Thyroid gland (tissue), 4 donors: ENCODE data around the gene ZNF594. TPM values are rescaled to one million over a fixed set of nuclear protein-coding genes. Genes with fewer than 3 reads are reported as not detected.
"Not testable (repeated sequence)": the region's sequence is repeated elsewhere in the genome, so short reads cannot be mapped to it uniquely, and the experiment has no call there.

Experiments
- DNase-seq, 2 donors: peaks; one replicate each; pipeline ENCODE4 v3.0.0-alpha.2; 2019
- H3K27ac ChIP-seq, 3 donors: fragments of 200-600 bp; sonication (generic); 1 replicate in 2 of 3; 2 replicates in 1 of 3; pipeline ENCODE4 v1.5.1; 2016 to 2019; ENCODE audit warnings: mild to moderate bottlenecking in 1 of 3, moderate library complexity in 1 of 3
- H3K27me3 ChIP-seq: fragments of 200-600 bp; sonication (generic); one replicate; pipeline ENCODE4 v1.5.1; 2019
- H3K36me3 ChIP-seq, 2 donors: fragments of 200-600 bp; sonication (generic); one replicate each; pipeline ENCODE4 v1.5.1; 2016 to 2019
- H3K4me1 ChIP-seq, 2 donors: fragments of 200-600 bp; sonication (generic); one replicate each; pipeline ENCODE4 v1.5.1; 2017 to 2019
- H3K4me3 ChIP-seq, 3 donors: fragments of 200-600 bp; sonication (generic); replicated peaks in 1 of 3; 1 replicate in 2 of 3; 2 replicates in 1 of 3; pipeline ENCODE4 v1.5.1; 2016; ENCODE audit warnings: mild to moderate bottlenecking in 1 of 3
- H3K9me3 ChIP-seq: fragments of 200-600 bp; sonication (generic); one replicate; pipeline ENCODE4 v1.5.1; 2017
- CTCF ChIP-seq, 6 experiments: fragments of 200-600 bp in 3 of 6; fragments of 450-650 bp in 3 of 6; sonication (generic) in 3 of 6; IDR thresholded peaks; one replicate each; pipeline ENCODE4 v1.5.1; 2016 to 2019; ENCODE audit warnings: antibody characterized with exemption in 6 of 6, mild to moderate bottlenecking in 2 of 6, inconsistent platforms in 1 of 6, moderate library complexity in 1 of 6
- POLR2A ChIP-seq, 2 donors: fragments of 450-650 bp; IDR thresholded peaks; one replicate each; pipeline ENCODE4 v1.6.1; 2017; ENCODE audit warnings: antibody characterized with exemption in 2 of 2, mild to moderate bottlenecking in 2 of 2, moderate library complexity in 1 of 2
- WGBS, 2 donors: methylation state at CpG; one replicate each; pipeline ENCODE4 v1.1.5; 2017; 5-methylcytosine and 5-hydroxymethylcytosine counted together
- intact Hi-C: fragments of 100-400 bp; cut with DNase I; formaldehyde crosslinking; loops from one replicate; pipeline ENCODE4 v1.15.1; 2023
- total RNA-seq, 4 donors: library from RNA; depleted of rRNA; stranded (reverse); fragments of >200 nt; gene quantifications; one replicate each; pipeline ENCODE4 v1.2.3, GENCODE V29; 2016

The ZNF594 gene
- total RNA-seq, 4 donors from 2014 or later = 12.9 to 29.0 (median 24.2) TPM

GRCh38 chr17:5131146-5131715 lies 60.4 kb downstream of the ZNF594 start:
- no peaks in the 10 kb centered on the region for H3K27me3 ChIP-seq
- TF ChIP-seq CTCF (IDR thresholded peaks at IDR 0.05) = no peak
- TF ChIP-seq POLR2A (IDR thresholded peaks at IDR 0.05) = no peak
- intact Hi-C loops = no loop called here
- no peaks in the 10 kb centered on the region for H3K36me3 ChIP-seq
- no peak overlapping the region for H3K27ac ChIP-seq
- no peak overlapping the region for H3K4me3 ChIP-seq
- no peaks in the 10 kb centered on the region for H3K4me1 ChIP-seq
- H3K9me3 ChIP-seq = no peaks in the 10 kb centered on the region
- DNase-seq = no peak
- 87 to 89% methylated on average over 7 of the region's 7 CpGs for WGBS, 2 donors

GRCh38 chr17:5130687-5131086 lies 61.0 kb downstream of the ZNF594 start:
- H3K36me3 ChIP-seq, H3K4me3 ChIP-seq, DNase-seq, intact Hi-C loops, H3K27me3 ChIP-seq, H3K9me3 ChIP-seq, H3K4me1 ChIP-seq, H3K27ac ChIP-seq: not testable (repeated sequence)
- 90 to 96% methylated on average over 4 to 5 of the region's 5 CpGs for WGBS, 2 donors

- WGBS, 2 donors = 90 to 97% methylated on average over 8 to 10 of the region's 10 CpGs
- intact Hi-C loops, H3K4me1 ChIP-seq, H3K9me3 ChIP-seq, H3K36me3 ChIP-seq, DNase-seq, H3K4me3 ChIP-seq, H3K27ac ChIP-seq, H3K27me3 ChIP-seq: not testable (repeated sequence)
Observed at GRCh38 chr17:5130261-5130660, 61.4 kb downstream of the ZNF594 start.

- H3K4me3 ChIP-seq, H3K27me3 ChIP-seq, H3K4me1 ChIP-seq, H3K9me3 ChIP-seq, DNase-seq, H3K36me3 ChIP-seq, H3K27ac ChIP-seq, intact Hi-C loops: not testable (repeated sequence)
- WGBS, 2 donors = 88 to 93% methylated on average over 7 to 8 of the region's 8 CpGs
Observed at GRCh38 chr17:5129770-5130169, 61.9 kb downstream of the ZNF594 start.

Other genes with a start within 250 kb of the ZNF594 start
- 100 to 1,000 TPM; 228 to 606 (median 328) TPM for gene PFN1, start 243.3 kb downstream of the ZNF594 start, total RNA-seq
- 1 to 10 TPM in 3 of 4 donors, not detected in 1; 5.4 to 8.8 (median 5.5) TPM for gene ENO3, start 240.7 kb downstream of the ZNF594 start, total RNA-seq
- 10 to 100 TPM; 50.5 to 69.7 (median 68.3) TPM for gene SPAG7, start 224.1 kb downstream of the ZNF594 start, total RNA-seq
- gene CAMTA2, start 204.2 kb downstream of the ZNF594 start, total RNA-seq = 10 to 100 TPM; 17.1 to 29.0 (median 20.4) TPM
- gene INCA1, start 194.3 kb downstream of the ZNF594 start, total RNA-seq = 1 to 10 TPM; 1.0 to 2.3 (median 1.4) TPM
- 100 to 1,000 TPM in 1 of 4 donors, 10 to 100 TPM in 3; 67.3 to 134 (median 86.9) TPM for gene KIF1C, start 193.9 kb downstream of the ZNF594 start, total RNA-seq
- under 1 TPM in 1 of 4 donors, not detected in 3; 0.11 TPM for gene SLC52A1, start 156.4 kb downstream of the ZNF594 start, total RNA-seq
- gene ZFP3, start 113.4 kb downstream of the ZNF594 start, total RNA-seq = 10 to 100 TPM in 3 of 4 donors, 1 to 10 TPM in 1; 9.5 to 14.1 (median 12.1) TPM
- 10 to 100 TPM in 2 of 4 donors, 1 to 10 TPM in 2; 7.5 to 13.7 (median 9.6) TPM for gene ZNF232, start 80.0 kb downstream of the ZNF594 start, total RNA-seq
- gene USP6, start 75.8 kb downstream of the ZNF594 start, total RNA-seq = 1 to 10 TPM in 1 of 4 donors, under 1 TPM in 3; 0.11 to 1.7 (median 0.39) TPM
- 1 to 10 TPM in 1 of 4 donors, under 1 TPM in 1, not detected in 2; 0.59 to 1.0 TPM for gene SCIMP, start 43.0 kb upstream of the ZNF594 start, total RNA-seq
- gene RABEP1, start 90.4 kb upstream of the ZNF594 start, total RNA-seq = 10 to 100 TPM; 36.0 to 57.7 (median 40.9) TPM
- 100 to 1,000 TPM in 3 of 4 donors, 10 to 100 TPM in 1; 84.8 to 158 (median 134) TPM for gene NUP88, start 227.8 kb upstream of the ZNF594 start, total RNA-seq
- 10 to 100 TPM; 33.9 to 67.1 (median 49.4) TPM for gene RPAIN, start 228.3 kb upstream of the ZNF594 start, total RNA-seq
- gene C1QBP, start 247.3 kb upstream of the ZNF594 start, total RNA-seq = 100 to 1,000 TPM in 3 of 4 donors, 10 to 100 TPM in 1; 75.4 to 143 (median 113) TPM